DND-41 (cell line): ENCODE data around the gene LRRC10.

ENCODE experiments used
- ATAC-seq: fragments of 200-7000 bp; cut with Tn5 transposase; 3 replicates; pipeline ENCODE4 v1.9.1; 2021; ENCODE audit warnings: low read depth; ENCODE audit not compliant: insufficient read depth
- DNase-seq: peaks from one replicate; pipeline ENCODE4 v3.0.0-alpha.2; 2020
- H2AFZ ChIP-seq: 2 replicates; pipeline ENCODE4 v1.6.0; 2012; ENCODE audit warnings: low read depth, low read length
- H3K27ac ChIP-seq: 2 replicates; pipeline ENCODE4 v1.5.1; 2012; ENCODE audit warnings: low read length, inconsistent platforms
- H3K27me3 ChIP-seq: fragments of 200-600 bp; sonication (generic); 2 replicates; pipeline ENCODE4 v1.6.0; 2012; ENCODE audit warnings: low read length, mild to moderate bottlenecking, inconsistent platforms; ENCODE audit not compliant: insufficient read depth, poor library complexity
- H3K36me3 ChIP-seq: 2 replicates; pipeline ENCODE4 v1.5.1; 2012; ENCODE audit warnings: low read length, inconsistent platforms; ENCODE audit not compliant: insufficient read depth
- H3K4me1 ChIP-seq: 2 replicates; pipeline ENCODE4 v1.5.1; 2012; ENCODE audit warnings: mild to moderate bottlenecking, low read length; ENCODE audit not compliant: insufficient read depth
- H3K4me2 ChIP-seq: 2 replicates; pipeline ENCODE4 v1.6.0; 2012; ENCODE audit warnings: mild to moderate bottlenecking, moderate library complexity, low read length, inconsistent platforms; ENCODE audit not compliant: insufficient read depth
- H3K4me3 ChIP-seq, 2 experiments: fragments of 200-600 bp in 1 of 2; shearing (Covaris generic) in 1 of 2; 2 replicates each; pipeline ENCODE4 v1.5.1; 2012 to 2016; ENCODE audit warnings: inconsistent platforms in 2 of 2, low read length in 2 of 2, mild to moderate bottlenecking in 2 of 2, low read depth in 1 of 2, moderate library complexity in 1 of 2
- H3K79me2 ChIP-seq: 2 replicates; pipeline ENCODE4 v1.6.0; 2012; ENCODE audit warnings: low read length, inconsistent platforms; ENCODE audit not compliant: insufficient read depth
- H3K9ac ChIP-seq: 2 replicates; pipeline ENCODE4 v1.6.0; 2012; ENCODE audit warnings: low read depth, mild to moderate bottlenecking, inconsistent platforms, low read length, moderate library complexity
- H3K9me3 ChIP-seq: 2 replicates; pipeline ENCODE4 v1.5.1; 2012; ENCODE audit warnings: low read length, moderate library complexity, mild to moderate bottlenecking, inconsistent platforms; ENCODE audit not compliant: insufficient read depth, severe bottlenecking
- H4K20me1 ChIP-seq: 2 replicates; pipeline ENCODE4 v1.6.0; 2012; ENCODE audit warnings: low read length; ENCODE audit not compliant: insufficient read depth
- EZH2 ChIP-seq: IDR thresholded peaks from 3 replicates; pipeline ENCODE4 v1.6.1; 2012; ENCODE audit warnings: borderline replicate concordance, low read depth, mild to moderate bottlenecking, moderate library complexity, low read length, inconsistent platforms; ENCODE audit not compliant: severe bottlenecking
- TF ChIP-seq, protein P1 (sequence below): IDR thresholded peaks from 2 replicates; pipeline ENCODE4 v1.5.1; 2012; ENCODE audit warnings: borderline replicate concordance, low read length, moderate library complexity, mild to moderate bottlenecking; ENCODE audit not compliant: poor library complexity, severe bottlenecking; ENCODE audit errors: extremely low read depth

Gene LRRC10

DNA sequence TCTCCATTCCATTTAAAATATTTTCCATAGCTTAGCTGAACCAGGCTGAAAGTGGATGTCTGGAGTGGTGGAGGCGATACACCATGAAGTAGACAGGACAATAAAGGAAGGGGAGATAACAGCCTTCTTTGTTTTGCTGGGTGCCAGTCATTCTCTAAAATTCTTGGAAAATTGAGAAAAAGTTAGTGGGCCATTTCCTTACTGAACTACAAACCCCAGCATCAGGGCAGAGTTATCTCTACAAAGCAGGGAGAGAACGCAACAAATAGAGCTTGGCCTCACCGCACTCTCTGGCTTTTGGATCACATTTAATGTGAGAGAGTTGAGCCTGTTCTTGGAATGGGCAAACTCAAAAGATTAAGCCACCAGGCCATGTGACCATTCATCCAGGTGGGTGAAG lies 41.2 kb upstream of the LRRC10 start:
- Histone ChIP-seq H3K4me1 (no peaks in the 10 kb centered on the region), H3K4me2 (no peak overlapping the region), H3K27ac (no peak overlapping the region), H2AFZ (no peak overlapping the region), H3K79me2 (no peaks in the 10 kb centered on the region), H3K9me3 (no peaks in the 10 kb centered on the region), H3K27me3 (peaks cover 21% of the 10 kb centered on the region), H3K4me3 (no peak overlapping the region), H4K20me1 (no peaks in the 10 kb centered on the region), H3K36me3 (no peaks in the 10 kb centered on the region), H3K9ac (no peak overlapping the region)
- ATAC-seq (no peak), DNase-seq (no peak)
- no peak for TF ChIP-seq EZH2
- TF ChIP-seq, protein P1, sequence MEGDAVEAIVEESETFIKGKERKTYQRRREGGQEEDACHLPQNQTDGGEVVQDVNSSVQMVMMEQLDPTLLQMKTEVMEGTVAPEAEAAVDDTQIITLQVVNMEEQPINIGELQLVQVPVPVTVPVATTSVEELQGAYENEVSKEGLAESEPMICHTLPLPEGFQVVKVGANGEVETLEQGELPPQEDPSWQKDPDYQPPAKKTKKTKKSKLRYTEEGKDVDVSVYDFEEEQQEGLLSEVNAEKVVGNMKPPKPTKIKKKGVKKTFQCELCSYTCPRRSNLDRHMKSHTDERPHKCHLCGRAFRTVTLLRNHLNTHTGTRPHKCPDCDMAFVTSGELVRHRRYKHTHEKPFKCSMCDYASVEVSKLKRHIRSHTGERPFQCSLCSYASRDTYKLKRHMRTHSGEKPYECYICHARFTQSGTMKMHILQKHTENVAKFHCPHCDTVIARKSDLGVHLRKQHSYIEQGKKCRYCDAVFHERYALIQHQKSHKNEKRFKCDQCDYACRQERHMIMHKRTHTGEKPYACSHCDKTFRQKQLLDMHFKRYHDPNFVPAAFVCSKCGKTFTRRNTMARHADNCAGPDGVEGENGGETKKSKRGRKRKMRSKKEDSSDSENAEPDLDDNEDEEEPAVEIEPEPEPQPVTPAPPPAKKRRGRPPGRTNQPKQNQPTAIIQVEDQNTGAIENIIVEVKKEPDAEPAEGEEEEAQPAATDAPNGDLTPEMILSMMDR, result no peak

DNA sequence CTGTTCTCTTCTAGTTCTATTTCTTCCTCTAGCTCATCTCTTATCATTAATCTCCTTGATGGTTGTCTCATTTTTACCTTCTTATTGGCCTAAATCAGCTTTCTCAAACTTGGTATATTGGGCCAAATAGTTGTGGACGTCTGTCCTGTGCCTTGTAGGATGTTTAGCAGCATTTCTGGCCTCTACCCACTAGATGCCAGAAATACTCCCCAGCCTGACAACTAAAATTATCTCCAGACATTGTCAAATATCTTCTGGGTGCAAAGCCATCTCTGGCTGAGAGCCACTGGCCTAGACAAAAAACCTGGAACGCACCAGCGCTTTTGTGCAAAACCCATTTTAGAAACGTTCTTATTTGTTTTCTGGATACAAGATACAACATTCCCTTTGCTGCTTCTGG lies 38.8 kb upstream of the LRRC10 start:
- Histone ChIP-seq H3K4me3 (no peak overlapping the region), H3K4me2 (no peak overlapping the region), H4K20me1 (no peaks in the 10 kb centered on the region), H2AFZ (no peak overlapping the region), H3K27me3 (peaks cover 17% of the 10 kb centered on the region), H3K27ac (no peak overlapping the region), H3K9me3 (no peaks in the 10 kb centered on the region), H3K9ac (no peak overlapping the region), H3K36me3 (no peaks in the 10 kb centered on the region), H3K79me2 (no peaks in the 10 kb centered on the region), H3K4me1 (no peaks in the 10 kb centered on the region)
- TF ChIP-seq, protein P1, result no peak
- TF ChIP-seq EZH2, result no peak
- ATAC-seq, result no peak
- DNase-seq, result no peak

DNA sequence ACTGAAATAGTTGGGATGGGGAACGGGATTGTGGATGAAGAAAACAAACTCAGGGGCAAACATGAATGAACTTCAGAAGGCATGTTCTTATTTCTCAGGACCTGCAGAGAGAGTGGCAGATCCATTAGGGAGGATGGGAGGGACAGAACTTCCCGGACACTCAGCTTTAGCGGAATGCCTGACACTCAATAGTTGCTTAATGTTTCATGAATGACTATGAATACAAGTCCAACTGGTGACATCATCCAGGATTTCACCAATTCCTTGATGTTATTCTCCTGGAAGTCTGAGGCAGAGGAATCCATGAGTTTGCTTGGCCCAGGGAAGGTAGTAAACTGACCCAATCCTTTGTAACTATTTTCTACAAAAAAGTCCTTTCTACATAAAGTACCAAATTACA lies 37.8 kb upstream of the LRRC10 start:
- no peak overlapping the region for H3K9ac ChIP-seq
- no peak for TF ChIP-seq EZH2
- TF ChIP-seq, protein P1, result no peak
- DNase-seq, result no peak
- no peaks in the 10 kb centered on the region for H3K9me3 ChIP-seq
- H3K36me3 ChIP-seq, result no peaks in the 10 kb centered on the region
- no peak overlapping the region for H2AFZ ChIP-seq
- H3K4me1 ChIP-seq, result no peaks in the 10 kb centered on the region
- H3K27ac ChIP-seq, result no peak overlapping the region
- no peak overlapping the region for H3K4me3 ChIP-seq
- H3K79me2 ChIP-seq, result no peaks in the 10 kb centered on the region
- no peaks in the 10 kb centered on the region for H4K20me1 ChIP-seq
- peaks cover 14% of the 10 kb centered on the region for H3K27me3 ChIP-seq
- no peak overlapping the region for H3K4me2 ChIP-seq
- ATAC-seq, result no peak

DNA sequence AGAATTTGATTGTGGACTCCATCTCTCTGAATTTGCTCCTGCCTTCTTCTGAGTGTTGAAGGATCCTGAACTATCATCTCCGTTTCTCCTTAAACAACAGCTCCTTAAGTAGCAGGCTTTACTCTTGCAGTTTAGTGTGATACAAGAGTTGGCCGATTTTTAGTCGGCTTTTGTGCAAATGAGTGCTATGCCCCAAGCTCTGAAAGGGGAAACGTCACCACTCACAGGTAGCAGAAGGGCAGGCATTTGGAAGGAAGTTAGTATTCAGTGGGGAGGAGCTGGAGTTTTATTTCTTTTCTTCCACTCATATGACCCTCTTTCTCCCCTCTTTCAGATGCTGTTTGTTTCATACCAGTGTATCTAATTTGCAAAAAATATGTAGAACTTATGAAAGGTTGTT lies 36.5 kb upstream of the LRRC10 start:
- Histone ChIP-seq H3K9me3 (no peaks in the 10 kb centered on the region), H3K79me2 (no peaks in the 10 kb centered on the region), H3K36me3 (no peaks in the 10 kb centered on the region), H3K4me2 (no peak overlapping the region), H2AFZ (no peak overlapping the region), H3K4me3 (no peak overlapping the region), H3K4me1 (no peaks in the 10 kb centered on the region), H3K9ac (no peak overlapping the region), H4K20me1 (no peaks in the 10 kb centered on the region), H3K27me3 (peaks cover 7% of the 10 kb centered on the region), H3K27ac (no peak overlapping the region)
- ATAC-seq (no peak), DNase-seq (no peak)
- TF ChIP-seq, protein P1, result no peak
- TF ChIP-seq EZH2, result no peak
